Naive thymus-derived CD4-positive, alpha-beta T cell (primary cell): ENCODE measurements around the gene RAD51B. TPM values are rescaled to one million over a fixed set of nuclear protein-coding genes. Genes with fewer than 3 reads are reported as not detected.
A peak's percentile ranks its signal among the peaks of the same experiment; 100 is the strongest.

Source experiments
- ATAC-seq: fragments of 150-1000 bp; cut with Tn5 transposase; 2 replicates; pipeline ENCODE4 v1.10.0; 2021; ENCODE audit warnings: mild to moderate bottlenecking, moderate library complexity
- CTCF ChIA-PET: fragments of 350-600 bp; sonication (Branson Sonifier 250); formaldehyde crosslinking; loops from one replicate; lab custom pipeline; 2021; ENCODE audit warnings: antibody characterized with exemption; lab: Charles Lee
- POLR2A ChIA-PET: fragments of 350-600 bp; sonication (Branson Sonifier 250); formaldehyde crosslinking; loops from one replicate; lab custom pipeline; 2021; ENCODE audit warnings: antibody characterized with exemption, inconsistent platforms; lab: Charles Lee
- DNase-seq, 9 donors: peaks; one replicate each; pipeline versions ENCODE4 v3.0.0 to v3.0.0-alpha.2; 2020 to 2022; ENCODE audit warnings: mixed read lengths in 1 of 9
- H3K27ac ChIP-seq: one replicate; pipeline ENCODE4 v1.7.0; 2013; ENCODE audit warnings: mild to moderate bottlenecking, low read depth, low read length, moderate library complexity
- H3K27me3 ChIP-seq, 2 donors: one replicate each; pipeline ENCODE4 v1.7.0; 2013; ENCODE audit warnings: low read length in 2 of 2, mild to moderate bottlenecking in 2 of 2, moderate library complexity in 2 of 2; ENCODE audit not compliant: control insufficient read depth in 2 of 2, insufficient read depth in 2 of 2
- H3K36me3 ChIP-seq, 3 experiments: 1 replicate in 2 of 3; 2 replicates in 1 of 3; pipeline ENCODE4 v1.7.0; 2013; ENCODE audit warnings: low read length in 3 of 3, mild to moderate bottlenecking in 3 of 3, moderate library complexity in 1 of 3; ENCODE audit not compliant: insufficient read depth in 3 of 3, control insufficient read depth in 2 of 3
- H3K4me1 ChIP-seq, 2 donors: one replicate each; pipeline ENCODE4 v1.7.0; 2013; ENCODE audit warnings: low read length in 2 of 2, mild to moderate bottlenecking in 2 of 2, moderate library complexity in 1 of 2; ENCODE audit not compliant: control insufficient read depth in 2 of 2, insufficient read depth in 2 of 2
- H3K4me3 ChIP-seq: 2 replicates; pipeline ENCODE4 v1.7.0; 2013; ENCODE audit warnings: mild to moderate bottlenecking, low read length
- H3K9me3 ChIP-seq, 3 experiments: 1 replicate in 2 of 3; 2 replicates in 1 of 3; pipeline ENCODE4 v1.7.0; 2013; ENCODE audit warnings: low read length in 3 of 3; ENCODE audit not compliant: control insufficient read depth in 2 of 3
- H3K27ac Mint-ChIP-seq, 9 donors: one replicate each; pipeline ENCODE4 v1.8.0; 2020 to 2022; ENCODE audit warnings: mixed read lengths in 9 of 9, mild to moderate bottlenecking in 8 of 9, moderate library complexity in 5 of 9, inconsistent platforms in 2 of 9
- H3K27me3 Mint-ChIP-seq, 5 donors: one replicate each; pipeline ENCODE4 v1.8.0; 2021 to 2022; ENCODE audit warnings: mixed read lengths in 5 of 5, mild to moderate bottlenecking in 1 of 5
- H3K36me3 Mint-ChIP-seq, 5 donors: one replicate each; pipeline ENCODE4 v1.8.0; 2020 to 2022; ENCODE audit warnings: mixed read lengths in 5 of 5, mild to moderate bottlenecking in 3 of 5, inconsistent platforms in 1 of 5
- H3K4me1 Mint-ChIP-seq, 7 donors: one replicate each; pipeline ENCODE4 v1.8.0; 2020 to 2022; ENCODE audit warnings: mixed read lengths in 7 of 7, mild to moderate bottlenecking in 3 of 7, inconsistent platforms in 1 of 7
- H3K4me3 Mint-ChIP-seq, 10 donors: one replicate each; pipeline ENCODE4 v1.8.0; 2020 to 2022; ENCODE audit warnings: mild to moderate bottlenecking in 10 of 10, mixed read lengths in 10 of 10, moderate library complexity in 6 of 10, inconsistent platforms in 2 of 10
- H3K9me3 Mint-ChIP-seq, 11 donors: one replicate each; pipeline ENCODE4 v1.8.0; 2020 to 2022; ENCODE audit warnings: mixed read lengths in 11 of 11, mild to moderate bottlenecking in 4 of 11, inconsistent platforms in 1 of 11, moderate library complexity in 1 of 11
- intact Hi-C, 2 donors: fragments of 100-400 bp; cut with micrococcal nuclease; formaldehyde crosslinking; loops; one replicate each; pipeline ENCODE4 v1.15.1; 2023
- polyA plus RNA-seq, 2 donors: library from polyadenylated mRNA; unstranded; fragments of 300-500 nt; fragmentation: Illumina TruSeq; gene quantifications; one replicate each; pipeline ENCODE4 v1.2.3, GENCODE V29; 2021
- total RNA-seq, 6 experiments: library from RNA in 5 of 6; stranded (reverse) in 5 of 6; gene quantifications; 1 replicate in 5 of 6; 2 replicates in 1 of 6; pipeline ENCODE4 v1.2.3 and lab custom pipeline; 2021 to 2026

RAD51B gene
- total and polyA plus RNA-seq, 7 experiments from 2014 or later: 15.0 to 42.2 (median 28.8) TPM

- H3K27me3 ChIP-seq: no peaks in the 10 kb centered on the region
- ATAC-seq (no peak), DNase-seq (no peak)
- POLR2A ChIA-PET: interaction anchor here (1.7 kb wide), 1 partner anchor 10 kb away, joined by 3 read pairs; no protein-coding TSS in a partner anchor
- H3K4me3 ChIP-seq: no peak overlapping the region
- no peaks in the 10 kb centered on the region for H3K9me3 ChIP-seq
- no peak overlapping the region for H3K27ac ChIP-seq
- Mint-ChIP-seq H3K4me3 (no peak overlapping the region), H3K27ac (no peak overlapping the region), H3K9me3 (peaks cover 0 to 11% (median 1%) of the 10 kb centered on the region in 11 donors), H3K4me1 (peaks cover 0 to 13% (median 10%) of the 10 kb centered on the region in 7 donors), H3K36me3 (peaks cover 0 to 20% (median 10%) of the 10 kb centered on the region in 5 donors), H3K27me3 (no peaks in the 10 kb centered on the region)
- intact Hi-C loops: loop anchor here in 1 of 2 donors (1.0 kb wide), 1 partner anchor 9 kb away; no protein-coding TSS in a partner anchor
- H3K36me3 ChIP-seq: no peaks in the 10 kb centered on the region
- CTCF ChIA-PET: no interaction called here
- no peaks in the 10 kb centered on the region for H3K4me1 ChIP-seq
Measured at GRCh38 chr14:68349900-68350629, 530.5 kb downstream of the RAD51B start.

GRCh38 chr14:68355415-68355814 is 535.8 kb downstream of the RAD51B start:
- CTCF ChIA-PET: no interaction called here

GRCh38 chr14:68357777-68358176 is 538.2 kb downstream of the RAD51B start:
- Mint-ChIP-seq H3K27me3 (no peaks in the 10 kb centered on the region), H3K9me3 (no peaks in the 10 kb centered on the region), H3K36me3 (peaks cover 0 to 8% (median 8%) of the 10 kb centered on the region in 5 donors), H3K4me3 (no peak overlapping the region), H3K4me1 (peaks cover 14 to 57% (median 32%) of the 10 kb centered on the region in 7 donors), H3K27ac (peak overlapping the region in 2 of 9 donors; percentile 11 to 38)
- ATAC-seq: no peak
- no peak for DNase-seq
- H3K36me3 ChIP-seq: no peaks in the 10 kb centered on the region
- no peak overlapping the region for H3K4me3 ChIP-seq
- intact Hi-C loops: no loop called here
- no peaks in the 10 kb centered on the region for H3K27me3 ChIP-seq
- CTCF ChIA-PET: no interaction called here
- POLR2A ChIA-PET: interaction anchor here (0.6 to 1.1 kb wide), 2 partner anchors 16 to 356 kb away, joined by 3 to 4 read pairs; no protein-coding TSS in a partner anchor
- peaks cover 0 to 16% of the 10 kb centered on the region in 2 donors for H3K4me1 ChIP-seq
- H3K27ac ChIP-seq: no peak overlapping the region
- H3K9me3 ChIP-seq: no peaks in the 10 kb centered on the region

More at GRCh38 chr14:68355415-68355814, 535.8 kb downstream of the RAD51B start:
- peaks cover 13 to 37% (median 24%) of the 10 kb centered on the region in 7 donors for H3K4me1 Mint-ChIP-seq
- H3K36me3 Mint-ChIP-seq: peaks cover 0 to 8% (median 8%) of the 10 kb centered on the region in 5 donors
- no peaks in the 10 kb centered on the region for H3K27me3 ChIP-seq
- H3K4me1 ChIP-seq: peaks cover 0 to 16% of the 10 kb centered on the region in 2 donors
- DNase-seq (no peak), ATAC-seq (no peak)
- H3K27ac Mint-ChIP-seq: no peak overlapping the region
- no peaks in the 10 kb centered on the region for H3K27me3 Mint-ChIP-seq
- H3K9me3 Mint-ChIP-seq: peaks cover 0 to 3% (median 0%) of the 10 kb centered on the region in 11 donors
- no peak overlapping the region for H3K4me3 ChIP-seq
- POLR2A ChIA-PET: interaction anchor here (0.7 to 1.6 kb wide), 3 partner anchors 11 to 394 kb away, joined by 3 to 4 read pairs (median 3); no protein-coding TSS in a partner anchor
- intact Hi-C loops: no loop called here
- H3K36me3 ChIP-seq: no peaks in the 10 kb centered on the region
- no peaks in the 10 kb centered on the region for H3K9me3 ChIP-seq
- no peak overlapping the region for H3K27ac ChIP-seq
- no peak overlapping the region for H3K4me3 Mint-ChIP-seq

- no peaks in the 10 kb centered on the region for H3K9me3 ChIP-seq
- ATAC-seq (no peak), DNase-seq (no peak)
- H3K4me1 ChIP-seq: peaks cover 0 to 20% of the 10 kb centered on the region in 2 donors
- peaks cover 18 to 62% (median 37%) of the 10 kb centered on the region in 7 donors for H3K4me1 Mint-ChIP-seq
- intact Hi-C loops: no loop called here
- CTCF ChIA-PET: interaction anchor here (0.7 kb wide), 2 partner anchors 19 to 456 kb away, joined by 3 to 4 read pairs; no protein-coding TSS in a partner anchor
- H3K27me3 ChIP-seq: no peaks in the 10 kb centered on the region
- H3K4me3 Mint-ChIP-seq: peak overlapping the region in 3 of 10 donors; percentile 27 to 32 (median 30)
- H3K9me3 Mint-ChIP-seq: no peaks in the 10 kb centered on the region
- H3K27ac ChIP-seq: no peak overlapping the region
- no peak overlapping the region for H3K4me3 ChIP-seq
- H3K27me3 Mint-ChIP-seq: no peaks in the 10 kb centered on the region
- H3K36me3 ChIP-seq: no peaks in the 10 kb centered on the region
- peaks cover 0 to 8% (median 8%) of the 10 kb centered on the region in 5 donors for H3K36me3 Mint-ChIP-seq
- POLR2A ChIA-PET: interaction anchor here (1.1 kb wide), 1 partner anchor 15 kb away, joined by 4 read pairs; no protein-coding TSS in a partner anchor
- H3K27ac Mint-ChIP-seq: peak overlapping the region in 2 of 9 donors; percentile 47 to 72
Measured at GRCh38 chr14:68358500-68358899, 538.9 kb downstream of the RAD51B start.

- Mint-ChIP-seq H3K27ac (peak overlapping the region in 8 of 9 donors; percentile 30 to 92 (median 82)), H3K9me3 (no peaks in the 10 kb centered on the region), H3K27me3 (no peaks in the 10 kb centered on the region), H3K36me3 (peaks cover 0 to 8% (median 8%) of the 10 kb centered on the region in 5 donors), H3K4me1 (peaks cover 20 to 64% (median 39%) of the 10 kb centered on the region in 7 donors), H3K4me3 (peak overlapping the region in 7 of 10 donors; percentile 29 to 65 (median 38))
- Histone ChIP-seq H3K36me3 (no peaks in the 10 kb centered on the region), H3K9me3 (no peaks in the 10 kb centered on the region), H3K27ac (no peak overlapping the region), H3K4me3 (no peak overlapping the region), H3K4me1 (peaks cover 0 to 20% of the 10 kb centered on the region in 2 donors), H3K27me3 (no peaks in the 10 kb centered on the region)
- CTCF ChIA-PET: interaction anchor here (0.7 kb wide), 2 partner anchors 18 to 455 kb away, joined by 3 to 4 read pairs; no protein-coding TSS in a partner anchor
- no peak for DNase-seq
- ATAC-seq: no peak
- intact Hi-C loops: no loop called here
- POLR2A ChIA-PET: interaction anchor here (1.3 kb wide), 1 partner anchor 10 kb away, joined by 3 read pairs; no protein-coding TSS in a partner anchor
Measured at GRCh38 chr14:68359022-68359836, 539.6 kb downstream of the RAD51B start.
